Upper lobe of left lung (tissue), 4 donors: ENCODE data around the gene NFIX.

Source experiments
- POLR2A ChIP-seq, 4 donors: fragments of 450-650 bp; IDR thresholded peaks; one replicate each; pipeline ENCODE4 v1.5.1; 2016 to 2017; ENCODE audit warnings: antibody characterized with exemption in 4 of 4, mild to moderate bottlenecking in 2 of 4
- POLR2AphosphoS5 ChIP-seq, 2 donors: sonication (generic); formaldehyde crosslinking; IDR thresholded peaks; one replicate each; pipeline ENCODE4 v1.5.1; 2017; ENCODE audit warnings: antibody characterized with exemption in 2 of 2
- TF ChIP-seq, protein P1 (sequence below), 6 experiments: fragments of 450-650 bp in 4 of 6; fragments of 200-600 bp in 2 of 6; sonication (generic) in 2 of 6; IDR thresholded peaks; one replicate each; pipeline ENCODE4 v1.5.1; 2016 to 2019; ENCODE audit warnings: antibody characterized with exemption in 6 of 6

DNA sequence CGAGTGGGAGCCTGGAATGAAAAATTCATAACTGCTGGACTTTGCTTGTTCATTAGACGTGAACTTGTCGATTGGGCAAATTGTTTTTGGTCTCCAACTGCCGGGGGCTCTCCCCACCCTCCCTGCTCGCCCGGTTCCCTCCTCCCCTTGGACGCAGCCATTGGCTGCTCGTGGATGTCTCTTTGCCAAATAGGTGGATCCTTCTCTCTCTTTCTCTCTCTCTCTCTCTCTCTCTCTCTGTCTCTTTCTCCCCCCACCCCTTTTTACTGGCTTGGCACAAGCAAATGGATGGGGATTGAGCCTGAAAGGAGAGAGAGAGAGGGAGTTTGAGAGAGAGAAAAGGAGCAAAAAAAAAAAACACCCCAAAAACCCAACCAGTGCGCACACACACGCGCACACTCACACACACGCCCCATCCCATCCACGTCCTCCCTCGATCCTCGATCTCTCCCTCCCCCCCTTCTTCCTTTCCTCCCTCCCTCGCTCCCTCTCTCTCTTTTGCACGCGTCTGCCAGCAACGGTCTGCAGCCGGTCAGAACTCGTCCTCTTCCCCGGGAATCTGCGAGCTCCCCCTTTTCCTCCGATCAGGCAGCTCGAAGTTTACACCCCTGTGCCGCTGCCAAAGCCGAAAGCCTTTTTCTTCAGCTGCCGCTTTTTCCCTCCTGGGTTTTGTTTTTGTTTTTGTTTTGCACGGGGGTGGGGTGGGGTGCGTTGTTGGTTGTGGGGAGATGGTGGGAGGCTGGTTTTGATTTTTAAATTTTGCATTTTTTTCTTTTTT is 27.8 kb downstream of the NFIX start:
- TF ChIP-seq POLR2A (IDR thresholded peaks at IDR 0.05) (peak in 1 of 4 donors; percentile 16), POLR2AphosphoS5 (IDR thresholded peaks at IDR 0.05) (peak in 1 of 2 donors; percentile 23)
- TF ChIP-seq, protein P1, sequence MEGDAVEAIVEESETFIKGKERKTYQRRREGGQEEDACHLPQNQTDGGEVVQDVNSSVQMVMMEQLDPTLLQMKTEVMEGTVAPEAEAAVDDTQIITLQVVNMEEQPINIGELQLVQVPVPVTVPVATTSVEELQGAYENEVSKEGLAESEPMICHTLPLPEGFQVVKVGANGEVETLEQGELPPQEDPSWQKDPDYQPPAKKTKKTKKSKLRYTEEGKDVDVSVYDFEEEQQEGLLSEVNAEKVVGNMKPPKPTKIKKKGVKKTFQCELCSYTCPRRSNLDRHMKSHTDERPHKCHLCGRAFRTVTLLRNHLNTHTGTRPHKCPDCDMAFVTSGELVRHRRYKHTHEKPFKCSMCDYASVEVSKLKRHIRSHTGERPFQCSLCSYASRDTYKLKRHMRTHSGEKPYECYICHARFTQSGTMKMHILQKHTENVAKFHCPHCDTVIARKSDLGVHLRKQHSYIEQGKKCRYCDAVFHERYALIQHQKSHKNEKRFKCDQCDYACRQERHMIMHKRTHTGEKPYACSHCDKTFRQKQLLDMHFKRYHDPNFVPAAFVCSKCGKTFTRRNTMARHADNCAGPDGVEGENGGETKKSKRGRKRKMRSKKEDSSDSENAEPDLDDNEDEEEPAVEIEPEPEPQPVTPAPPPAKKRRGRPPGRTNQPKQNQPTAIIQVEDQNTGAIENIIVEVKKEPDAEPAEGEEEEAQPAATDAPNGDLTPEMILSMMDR (IDR thresholded peaks at IDR 0.05), result no peak
